A549 treated with DMSO at 1 μM for 4 hours (cell line): Measurements from ENCODE around the gene MTAP. TPM values are rescaled to one million over a fixed set of nuclear protein-coding genes. Genes with fewer than 3 reads are reported as not detected.

Experiments
- total RNA-seq: library from RNA; stranded (reverse); fragments of 200-300 nt; extraction: Qiagen RNA extraction; gene quantifications from 5 replicates; pipeline ENCODE4 v1.2.3, GENCODE V29; 2022; ENCODE audit warnings: low read depth

The MTAP gene
- total RNA-seq: 7.3 to 22.4 TPM (median 9.7 TPM) in 5 replicates

GRCh38 chr9:21802418-21803000 lies at the start of gene MTAP:
Gene MTAP (plus strand): TSS chr9:21802636. CDS start chr9:21802749, 113 bp downstream.

Other genes with a start within 250 kb of the MTAP start
- not detected in 5 replicates for gene CDKN2A, start 191.8 kb downstream of the MTAP start, total RNA-seq
- not detected in 5 replicates for gene CDKN2B-AS1, start 192.2 kb downstream of the MTAP start, total RNA-seq
- gene CDKN2B, start 206.7 kb downstream of the MTAP start, total RNA-seq: not detected in 5 replicates